RKO (cell line): ENCODE data around the gene HOXD4.

Experiments
- DNase-seq: peaks from one replicate; pipeline ENCODE4 v3.0.0-alpha.2; 2016; ENCODE audit warnings: low spot score

Gene HOXD4

GRCh38 chr2:176126929-176127773 lies 24.2 kb upstream of the HOXD4 start:
- peak; percentile 69 for DNase-seq

DNA sequence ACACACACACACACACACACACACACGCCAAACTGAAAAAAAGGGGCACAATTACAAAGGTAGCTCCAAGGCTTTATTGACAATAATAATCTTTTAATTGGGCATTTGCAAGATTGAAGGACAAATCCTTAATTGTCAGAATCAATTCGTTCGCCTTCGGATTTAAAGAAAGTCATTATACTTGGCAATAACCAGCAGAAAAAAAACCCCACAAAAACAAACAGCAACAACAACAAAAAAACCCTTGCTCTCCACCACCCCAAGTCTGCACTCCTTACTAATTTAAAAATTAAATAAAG lies 23.6 kb upstream of the HOXD4 start:
- no peak for DNase-seq

DNA sequence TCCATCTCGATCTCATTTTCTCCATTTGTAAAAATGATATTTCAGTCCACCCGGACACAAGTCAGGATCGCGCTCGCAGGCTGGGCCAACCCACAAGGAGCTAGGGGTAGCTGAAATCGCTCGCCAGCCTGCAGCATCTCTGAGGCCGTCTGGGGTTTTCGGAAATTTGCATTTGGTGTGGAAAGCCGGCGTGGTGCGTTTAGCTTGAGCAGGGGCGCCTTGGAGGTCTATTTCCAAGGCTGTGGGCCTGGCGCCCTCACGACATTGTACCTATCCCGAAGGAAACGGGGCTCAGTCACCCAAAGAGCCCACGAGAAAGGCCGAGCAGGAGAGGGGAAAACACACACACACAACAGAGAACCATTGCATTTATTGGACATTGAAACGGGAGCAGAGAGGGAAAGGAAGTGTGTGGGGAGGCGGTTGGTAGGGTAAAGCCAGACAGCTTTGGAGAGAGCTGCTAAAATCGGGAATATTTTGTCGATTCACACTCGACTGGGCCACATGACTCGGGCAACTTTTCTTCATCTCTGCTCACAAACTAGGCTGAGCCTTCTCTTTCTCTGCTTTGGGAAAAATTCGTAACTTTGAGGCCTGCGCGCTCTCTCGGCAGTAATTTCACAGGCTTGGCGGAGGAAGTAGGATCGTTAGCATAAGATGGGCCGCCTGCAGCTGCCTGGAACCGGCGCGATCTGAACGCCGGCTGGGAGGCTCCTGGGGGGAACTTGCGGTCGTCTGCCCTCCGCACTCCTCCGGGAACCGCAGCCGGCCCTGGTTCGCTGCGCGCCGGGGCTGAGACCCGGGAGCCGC lies 23.0 kb upstream of the HOXD4 start:
- no peak for DNase-seq

- peak; percentile 79 for DNase-seq
Measured at GRCh38 chr2:176128982-176129796, 22.2 kb upstream of the HOXD4 start, which contains the start of gene HOXD8. HOXD8 (plus strand) TSS chr2:176129705; CDS start chr2:176130367, 662 bp downstream.

DNA sequence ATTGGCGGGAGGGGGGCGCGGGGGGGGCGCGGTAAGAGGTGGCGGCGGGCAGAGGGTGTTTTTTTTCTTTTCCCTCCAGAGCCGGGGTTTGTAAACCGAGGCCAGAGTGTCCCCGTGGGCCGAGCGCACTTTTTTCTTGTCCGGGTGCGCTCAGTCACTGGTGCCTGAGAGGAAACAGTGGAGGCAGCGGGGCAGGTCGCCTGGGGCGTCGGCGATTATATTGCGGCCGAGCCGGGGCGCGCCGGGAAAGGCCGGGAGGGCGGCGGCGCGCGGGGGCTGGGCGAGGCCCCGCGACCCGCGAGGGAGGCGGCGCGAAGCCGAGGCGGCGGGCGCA lies 21.6 kb upstream of the HOXD4 start:
- peak; percentile 29 for DNase-seq

GRCh38 chr2:176130147-176130956 lies 21.0 kb upstream of the HOXD4 start:
- DNase-seq = peak; percentile 48

- peak; percentile 45 for DNase-seq
Measured at GRCh38 chr2:176130957-176131847, 20.1 kb upstream of the HOXD4 start.

- DNase-seq = no peak
Measured at GRCh38 chr2:176131848-176132158, 19.5 kb upstream of the HOXD4 start.

DNA sequence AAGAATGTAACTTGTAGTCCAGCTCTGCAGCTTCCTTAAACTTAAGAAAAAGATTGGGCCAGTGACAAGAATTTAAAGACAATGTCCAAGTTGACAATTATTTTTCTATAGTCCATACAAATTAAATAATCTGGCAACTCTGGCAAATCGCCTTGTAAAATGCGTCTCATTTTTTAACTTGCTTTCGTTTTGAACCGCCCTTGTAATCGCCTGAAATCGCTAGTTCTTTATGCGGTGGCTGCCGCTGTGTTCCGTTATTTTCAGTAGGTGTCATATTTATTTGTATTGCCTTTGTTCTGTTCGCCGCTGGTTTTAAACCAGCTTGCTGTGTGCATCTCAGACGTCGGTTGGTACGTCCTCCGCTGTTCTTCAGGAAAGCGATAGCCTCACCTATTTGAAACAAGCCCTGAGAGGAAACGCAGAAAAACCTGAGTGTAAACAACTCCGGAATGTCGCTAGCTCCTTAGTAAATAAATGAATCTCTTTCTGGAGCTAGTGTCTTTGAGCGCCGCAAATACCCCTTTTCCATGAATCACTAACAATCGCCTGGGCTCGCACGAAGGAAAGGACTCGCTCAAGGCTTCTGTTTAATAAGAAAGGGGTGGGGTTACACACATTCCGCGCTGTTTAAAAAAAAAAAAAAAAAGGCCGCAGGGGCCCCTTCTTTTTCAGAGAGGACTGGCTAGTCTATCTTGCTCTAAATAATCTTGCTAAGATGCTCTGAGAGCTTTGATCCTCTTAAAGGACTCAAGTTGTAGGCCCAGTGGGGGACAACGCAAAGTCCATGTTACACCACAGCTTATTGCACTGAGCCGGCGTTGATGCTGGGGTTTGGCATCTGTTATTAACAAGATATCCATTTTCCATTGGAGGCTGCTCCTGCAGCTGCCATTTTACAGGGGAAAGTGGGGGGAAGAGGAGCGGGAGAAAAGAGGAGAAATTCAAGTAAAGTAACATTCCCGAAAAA lies 18.9 kb upstream of the HOXD4 start:
- no peak for DNase-seq

DNA sequence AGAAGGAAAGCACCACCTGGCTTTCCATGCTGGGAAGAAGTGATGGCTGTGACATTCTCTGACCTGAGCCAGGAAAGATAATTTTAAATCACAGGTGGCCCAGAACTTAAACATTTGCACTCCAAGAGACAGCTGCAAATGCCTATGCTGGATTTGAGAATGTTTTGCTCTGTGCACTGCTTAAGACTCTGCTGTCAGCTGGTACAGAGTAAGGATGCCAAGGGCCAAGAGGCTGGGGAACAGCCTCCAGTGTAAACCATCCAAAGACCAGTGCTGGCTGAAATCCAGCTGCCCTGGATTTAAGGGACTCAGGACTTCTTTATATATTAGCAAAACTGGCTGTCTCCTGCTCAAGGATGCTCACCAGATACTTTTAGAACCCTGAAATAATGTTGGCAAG lies 18.0 kb upstream of the HOXD4 start:
- DNase-seq = no peak

DNA sequence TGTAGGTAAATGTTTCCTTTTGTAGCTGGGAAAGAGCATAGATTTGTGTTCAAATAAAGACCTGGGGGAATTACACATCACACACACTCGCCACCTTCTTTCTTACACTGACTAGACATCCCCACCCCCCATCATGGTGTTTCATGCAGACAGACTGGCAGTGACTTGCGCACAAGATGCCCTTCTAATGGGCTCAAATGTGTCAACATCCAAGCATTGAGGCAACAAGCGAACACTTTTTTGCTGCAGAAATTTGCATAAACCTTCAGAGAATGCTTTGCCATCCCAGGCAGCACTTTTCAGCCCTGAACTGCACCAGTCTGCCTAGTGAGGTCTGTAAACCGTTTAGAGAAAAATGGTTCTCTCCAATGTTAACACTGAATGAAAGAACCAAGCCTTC lies 17.3 kb upstream of the HOXD4 start:
- no peak for DNase-seq

GRCh38 chr2:176135035-176135440 lies 16.3 kb upstream of the HOXD4 start:
- DNase-seq = peak; percentile 78

GRCh38 chr2:176136374-176137251 lies 14.7 kb upstream of the HOXD4 start:
- DNase-seq = peak; percentile 53

DNA sequence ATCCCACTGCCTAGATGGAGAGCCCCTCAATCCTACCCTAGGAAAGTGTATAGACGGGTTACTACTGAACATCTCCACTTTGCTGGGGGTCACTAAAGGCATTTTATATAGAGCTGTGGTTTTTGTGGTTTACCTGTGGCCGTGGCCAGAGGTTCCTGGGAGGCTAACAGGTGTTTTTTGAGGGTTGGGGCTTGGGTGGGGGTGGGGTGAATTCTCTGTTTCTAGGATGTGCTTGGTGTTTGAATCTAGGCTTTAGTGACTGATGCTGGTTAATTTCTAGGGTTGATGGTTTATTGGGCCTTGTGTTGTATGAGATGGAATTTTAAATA lies 14.1 kb upstream of the HOXD4 start:
- no peak for DNase-seq

DNA sequence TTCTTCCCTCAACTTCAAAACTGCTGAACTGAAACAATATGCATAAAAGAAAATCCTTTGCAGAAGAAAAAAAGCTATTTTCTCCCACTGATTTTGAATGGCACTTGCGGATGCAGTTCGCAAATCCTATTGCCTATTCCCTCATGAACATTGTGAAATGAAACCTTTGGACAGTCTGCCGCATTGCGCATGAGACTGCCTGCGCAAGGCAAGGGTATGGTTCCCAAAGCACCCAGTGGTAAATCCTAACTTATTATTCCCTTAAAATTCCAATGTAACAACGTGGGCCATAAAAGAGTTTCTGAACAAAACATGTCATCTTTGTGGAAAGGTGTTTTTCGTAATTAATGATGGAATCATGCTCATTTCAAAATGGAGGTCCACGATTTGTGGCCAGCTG lies 13.4 kb upstream of the HOXD4 start:
- no peak for DNase-seq

- no peak for DNase-seq
Measured at GRCh38 chr2:176138526-176138922, 12.8 kb upstream of the HOXD4 start.

- no peak for DNase-seq
Measured at GRCh38 chr2:176138923-176139660, 12.3 kb upstream of the HOXD4 start.
